GM21390 (cell line): ENCODE measurements around the gene KIF1B.
"Not testable (repeated sequence)": the region's sequence is repeated elsewhere in the genome, so short reads cannot be mapped to it uniquely, and the experiment has no call there.

Source experiments
- ATAC-seq: cut with Tn5 transposase; IDR thresholded peaks from one replicate; pipeline ENCODE4 v1.9.1; 2021; ENCODE audit not compliant: unreplicated experiment

The KIF1B gene

DNA sequence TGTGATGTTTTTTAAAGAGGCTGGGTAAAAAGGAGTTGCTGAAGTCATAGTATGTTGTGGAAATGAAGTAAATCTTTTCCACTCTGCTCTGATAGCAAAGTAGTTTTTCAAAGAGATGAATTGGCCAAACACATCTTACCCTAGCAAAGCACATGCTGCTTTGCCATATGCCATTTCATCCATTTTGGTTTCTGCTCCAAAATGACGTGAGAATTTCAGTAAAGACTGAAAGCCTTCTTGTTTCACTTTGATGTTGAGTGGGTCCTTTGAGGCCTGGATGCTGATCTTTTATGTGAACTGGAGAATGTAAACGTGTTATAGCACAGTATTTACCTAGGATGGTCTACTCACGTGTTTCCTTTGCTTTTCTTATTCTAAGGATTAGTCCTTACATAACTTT, 115.2 kb downstream of the KIF1B start:
- no peak for ATAC-seq

DNA sequence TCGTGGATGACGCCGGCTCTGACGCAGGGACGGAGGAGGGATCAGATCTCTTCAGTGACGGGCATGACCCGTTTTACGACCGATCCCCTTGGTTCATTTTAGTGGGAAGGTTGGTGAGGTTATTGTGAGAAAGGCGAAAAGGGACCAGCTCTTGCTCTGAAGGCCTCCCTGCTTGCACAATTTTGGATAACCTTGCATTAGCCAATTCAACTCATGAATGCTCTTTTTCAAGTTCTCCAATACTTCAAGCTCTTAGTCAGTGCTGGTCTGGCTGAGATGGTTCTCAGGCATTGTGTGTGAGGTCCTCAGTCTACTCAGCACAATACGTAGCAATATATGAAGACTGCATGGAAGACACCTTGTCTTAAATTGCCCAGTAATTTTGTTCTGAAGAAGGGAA, 115.9 kb downstream of the KIF1B start:
- no peak for ATAC-seq

DNA sequence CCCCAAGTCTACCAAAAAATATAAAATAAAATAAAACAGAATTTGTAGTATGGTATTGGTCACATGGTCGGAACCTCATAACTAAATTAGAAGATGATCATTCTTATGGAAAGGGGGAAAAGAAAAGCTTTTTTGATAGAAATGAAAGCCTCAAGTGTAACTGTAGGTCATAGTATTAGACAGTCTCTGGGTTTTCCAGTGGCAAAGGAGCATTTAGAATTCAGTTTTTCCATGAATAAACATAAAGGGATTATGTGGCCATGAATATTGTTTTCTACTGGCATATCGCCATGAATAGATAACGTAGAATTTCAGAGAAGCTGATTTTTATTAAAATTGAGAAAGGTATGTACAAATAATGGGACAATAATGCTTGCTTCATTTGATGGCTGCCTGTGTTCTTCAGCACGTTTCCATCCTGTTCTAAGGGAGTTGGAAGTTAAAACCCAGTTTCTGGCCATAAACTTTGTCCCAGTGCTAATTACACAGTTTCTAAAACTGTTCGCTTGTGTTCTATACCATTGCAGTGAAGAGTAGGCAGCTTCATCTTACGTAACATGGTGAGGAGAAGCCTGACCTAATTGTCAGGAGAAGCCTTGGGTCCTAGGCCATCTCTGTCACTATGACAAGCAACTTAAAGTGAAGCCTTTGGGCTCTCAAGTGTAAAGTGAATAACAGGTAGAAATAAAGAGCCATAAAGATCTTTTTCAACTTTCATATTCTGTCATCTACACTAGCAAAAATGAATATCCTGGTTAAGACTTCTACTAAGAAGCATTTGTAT, 118.0 kb downstream of the KIF1B start:
- ATAC-seq: no peak

DNA sequence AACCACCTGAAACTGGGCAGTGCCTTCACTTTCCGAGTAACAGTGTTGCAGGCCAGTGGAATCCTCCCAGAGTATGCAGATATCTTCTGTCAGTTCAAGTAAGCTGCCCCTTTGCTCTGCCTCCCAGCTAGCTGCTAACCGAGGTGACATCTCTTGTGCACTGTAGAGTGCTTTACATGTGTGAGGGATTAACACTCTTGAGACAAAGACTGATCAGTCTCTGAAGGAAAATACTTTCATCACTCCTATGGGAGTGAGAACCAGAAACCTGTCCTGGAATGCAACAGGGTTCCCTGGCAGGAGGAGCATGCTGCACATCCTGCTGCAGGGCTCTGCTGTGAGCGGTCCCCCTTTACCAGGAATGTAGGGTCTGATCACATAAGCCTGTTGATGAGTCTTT, 127.1 kb downstream of the KIF1B start:
- no peak for ATAC-seq

DNA sequence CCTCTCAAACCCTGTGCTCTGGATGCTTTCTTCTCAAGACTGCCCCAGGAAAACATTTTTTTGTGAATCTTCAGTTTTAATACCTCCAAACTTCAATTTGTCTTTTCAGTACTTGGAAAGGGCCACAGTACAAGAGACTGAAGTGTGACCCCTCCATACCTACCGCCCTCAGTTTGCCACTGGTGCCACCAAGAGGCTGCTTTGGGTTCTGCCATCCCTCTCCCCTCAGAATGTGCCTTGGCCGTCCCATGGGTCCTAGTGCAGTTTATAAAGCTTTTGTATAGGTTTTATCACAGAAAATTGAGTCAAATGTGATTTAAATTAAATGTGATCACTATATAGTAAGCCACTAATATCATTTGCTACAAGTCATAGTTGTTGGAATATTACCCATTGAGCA, 127.7 kb downstream of the KIF1B start:
- no peak for ATAC-seq

DNA sequence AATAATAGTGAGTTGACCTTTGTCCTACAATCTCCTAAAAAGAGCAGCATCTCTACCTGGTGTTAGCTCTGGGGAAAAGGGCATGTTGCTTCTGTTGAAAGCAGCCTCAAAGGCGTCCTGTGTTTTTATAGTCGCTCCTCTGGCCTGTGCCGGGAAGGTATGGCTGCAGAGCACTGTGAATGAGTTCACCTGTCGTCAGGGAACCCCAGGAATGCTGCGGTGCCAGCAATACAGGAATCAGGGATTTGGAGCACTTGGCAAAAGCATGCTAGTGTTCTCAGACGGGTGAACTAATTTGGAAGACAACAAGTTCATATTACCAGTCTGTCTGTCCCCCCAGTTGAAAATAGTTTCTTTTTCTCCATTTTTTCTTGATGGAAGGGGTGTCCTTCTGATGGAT, 128.2 kb downstream of the KIF1B start:
- no peak for ATAC-seq

DNA sequence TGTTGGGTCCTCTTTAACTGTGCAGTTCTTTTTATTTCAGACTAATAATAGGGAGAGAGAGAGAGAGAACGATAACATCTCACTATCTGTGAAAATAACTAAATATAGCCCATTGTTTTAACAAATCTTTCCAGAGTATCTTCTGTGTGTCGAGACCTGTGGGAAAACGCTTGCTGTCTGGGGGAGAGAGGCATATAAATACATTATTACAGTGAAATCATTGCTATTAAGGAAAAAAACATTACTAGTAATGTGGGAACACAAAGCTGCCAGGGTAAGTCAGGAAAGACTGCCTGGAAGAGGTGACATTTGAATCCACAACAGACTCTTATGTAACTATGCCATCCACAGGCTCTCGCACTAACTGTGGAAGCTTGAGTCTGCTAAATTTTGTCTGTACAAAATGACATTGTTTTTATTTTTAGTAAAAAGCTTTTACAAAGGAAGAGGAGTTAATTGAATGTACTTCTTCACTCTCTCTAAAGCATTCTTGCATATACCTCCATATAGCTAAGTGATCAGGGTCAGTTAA, 128.7 kb downstream of the KIF1B start:
- no peak for ATAC-seq

DNA sequence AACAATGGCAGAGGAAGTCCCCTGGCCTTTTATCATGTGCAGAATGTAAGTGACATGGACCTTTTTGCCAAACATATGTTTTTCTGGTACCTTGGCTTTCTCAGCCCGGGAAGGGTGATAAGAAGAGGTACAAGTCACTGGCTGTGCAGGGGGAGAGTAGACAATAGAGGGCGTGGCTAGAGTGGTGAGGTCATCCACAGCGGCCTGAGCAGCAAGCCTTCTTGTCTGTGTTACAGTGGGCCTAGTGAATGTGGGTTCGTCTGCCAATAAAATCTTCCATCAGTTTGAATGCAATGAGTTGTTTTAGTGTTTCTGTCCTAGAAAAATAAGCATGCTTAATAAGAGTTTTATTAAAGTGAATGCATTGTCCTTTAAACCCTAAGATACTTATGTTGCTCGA, 129.4 kb downstream of the KIF1B start:
- ATAC-seq: no peak

DNA sequence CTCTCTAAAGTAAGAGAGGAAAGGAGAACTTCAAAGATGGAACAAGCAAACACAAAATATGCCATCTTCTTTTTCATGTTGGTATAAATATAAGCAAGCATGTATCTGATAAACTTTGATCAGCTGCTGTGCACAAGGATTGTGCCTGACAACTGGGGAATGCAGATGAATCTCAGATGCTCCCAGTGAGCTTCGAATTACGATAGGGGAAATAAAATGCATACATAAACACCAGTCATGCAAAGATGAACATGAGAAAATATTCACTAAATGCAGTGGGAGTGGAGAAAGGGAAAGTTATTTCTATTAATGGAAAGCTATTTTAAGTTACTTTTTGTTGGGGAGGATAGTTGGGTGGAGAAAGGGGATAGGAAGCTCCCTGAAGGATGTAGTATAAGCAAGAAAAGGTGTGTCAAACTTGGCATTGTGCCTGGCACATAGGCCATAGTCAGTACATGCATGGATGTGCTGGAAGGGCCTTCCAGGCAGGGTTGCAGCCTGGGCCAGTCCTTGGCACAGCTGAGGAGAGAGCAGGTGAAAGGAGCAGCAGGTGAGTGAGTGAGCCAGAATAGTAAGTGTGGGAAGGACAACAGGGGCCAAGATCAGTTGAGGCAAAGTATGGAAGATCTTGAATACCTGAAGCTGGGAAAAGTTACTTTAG, 130.7 kb downstream of the KIF1B start:
- ATAC-seq: no peak

DNA sequence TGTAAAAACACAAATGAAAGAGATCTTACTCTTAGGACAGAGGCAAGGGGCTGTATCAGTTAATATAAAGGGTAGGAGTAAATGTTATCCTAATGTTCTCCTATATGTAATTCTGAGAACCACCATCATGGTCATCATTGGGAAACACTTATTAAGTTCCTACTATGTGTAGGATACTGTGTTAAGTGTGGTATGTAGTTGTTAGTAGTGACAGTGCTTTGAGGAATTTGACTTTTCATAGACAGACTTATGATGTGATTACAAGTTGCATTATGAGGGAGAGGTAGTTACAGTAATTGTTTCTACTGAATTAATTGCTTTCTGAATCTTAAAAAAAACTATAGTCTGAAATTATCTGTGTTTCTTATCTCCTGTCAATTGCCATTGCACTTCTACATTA, 136.7 kb downstream of the KIF1B start:
- no peak for ATAC-seq

DNA sequence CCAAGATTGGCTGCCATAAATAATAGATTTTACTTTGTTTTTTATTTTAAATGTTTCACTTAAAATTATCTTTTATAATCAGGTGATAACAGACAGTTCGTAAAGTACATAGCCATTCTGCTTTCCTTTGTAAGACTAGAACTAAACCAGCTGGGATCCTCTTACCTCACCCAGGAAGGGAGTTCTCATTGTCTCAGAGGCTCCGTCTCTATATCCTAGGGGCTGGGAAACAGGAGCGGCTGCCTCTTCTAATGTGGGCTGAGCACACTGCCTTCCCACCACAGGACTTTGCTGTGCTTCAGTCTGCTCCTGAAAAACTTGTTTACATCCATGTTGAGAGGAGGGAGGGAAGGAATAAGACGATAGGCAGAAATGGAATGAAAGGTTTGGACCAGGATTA, 142.9 kb downstream of the KIF1B start:
- no peak for ATAC-seq

DNA sequence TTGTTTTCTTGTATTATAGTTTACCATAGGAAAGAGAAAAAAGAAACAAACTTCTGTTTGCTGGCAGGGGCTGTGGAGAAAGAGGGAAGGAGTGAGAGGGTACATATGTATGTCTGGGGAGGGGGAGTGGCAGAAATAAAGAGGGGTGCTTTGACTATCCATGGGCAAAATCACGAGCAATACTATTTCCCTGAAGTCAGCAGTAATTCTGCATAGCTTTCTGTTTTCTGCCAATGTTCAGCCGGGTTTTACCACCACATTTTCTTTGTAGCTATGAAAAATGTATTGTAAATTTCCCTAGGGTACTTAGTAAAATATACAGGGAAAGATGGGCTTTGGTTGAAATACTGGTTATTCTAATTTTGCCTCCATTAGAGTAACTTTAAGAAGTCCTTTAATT, 143.3 kb downstream of the KIF1B start:
- ATAC-seq: no peak

DNA sequence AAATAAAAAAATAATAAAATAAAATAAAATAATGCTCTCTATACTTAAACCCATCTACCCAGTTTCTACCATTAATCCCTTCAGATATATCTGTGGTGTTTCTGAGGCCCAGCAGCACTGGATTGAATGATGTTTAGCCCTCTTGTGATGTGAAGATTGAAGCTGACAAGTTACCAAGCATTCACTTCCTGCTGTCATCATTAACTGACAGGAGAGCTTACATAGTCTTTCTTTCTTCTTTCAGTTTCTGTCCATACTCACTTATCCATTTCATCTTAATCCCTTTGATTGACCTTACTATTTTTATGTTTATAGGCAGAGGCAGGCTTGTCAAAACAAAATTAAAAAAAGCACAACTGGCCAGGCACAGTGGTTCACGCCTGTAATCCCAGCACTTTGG, 149.7 kb downstream of the KIF1B start:
- no peak for ATAC-seq

DNA sequence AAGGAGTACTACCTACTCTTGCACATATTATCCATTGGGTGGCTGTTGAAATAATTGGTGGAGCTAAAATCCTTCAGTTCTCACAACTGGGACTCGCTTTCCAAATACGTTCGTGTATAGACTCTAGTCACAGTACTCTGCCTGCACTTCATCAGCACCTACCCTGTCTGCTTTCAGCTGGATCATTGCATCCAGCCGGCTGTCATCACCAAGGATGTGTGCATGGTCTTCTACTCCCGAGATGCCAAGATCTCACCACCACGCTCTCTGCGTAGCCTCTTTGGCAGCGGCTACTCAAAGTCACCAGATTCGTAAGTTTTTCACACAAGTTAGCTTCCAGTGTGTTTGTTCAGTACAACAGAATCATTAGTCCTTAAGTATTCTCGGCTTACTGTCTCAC, 151.1 kb downstream of the KIF1B start:
- no peak for ATAC-seq

DNA sequence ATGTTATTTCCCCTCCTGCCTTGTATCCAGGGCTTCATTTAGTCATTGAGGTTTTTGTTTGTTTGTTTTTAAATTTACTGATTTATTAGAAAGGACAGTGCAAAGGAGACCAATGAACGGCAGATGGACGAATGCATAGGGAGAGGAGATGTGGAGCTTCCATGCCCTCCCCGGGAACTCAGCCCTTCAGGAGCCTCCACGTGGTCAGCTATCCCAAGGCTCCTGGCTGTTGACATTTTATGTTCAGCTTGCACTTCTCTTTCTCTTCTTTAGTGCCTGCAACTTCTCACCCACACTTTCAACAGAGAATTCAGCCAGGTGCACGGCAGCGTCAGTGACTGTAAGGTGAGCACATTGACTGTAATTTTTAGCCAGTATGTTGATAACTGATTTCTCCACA, 157.8 kb downstream of the KIF1B start:
- no peak for ATAC-seq

DNA sequence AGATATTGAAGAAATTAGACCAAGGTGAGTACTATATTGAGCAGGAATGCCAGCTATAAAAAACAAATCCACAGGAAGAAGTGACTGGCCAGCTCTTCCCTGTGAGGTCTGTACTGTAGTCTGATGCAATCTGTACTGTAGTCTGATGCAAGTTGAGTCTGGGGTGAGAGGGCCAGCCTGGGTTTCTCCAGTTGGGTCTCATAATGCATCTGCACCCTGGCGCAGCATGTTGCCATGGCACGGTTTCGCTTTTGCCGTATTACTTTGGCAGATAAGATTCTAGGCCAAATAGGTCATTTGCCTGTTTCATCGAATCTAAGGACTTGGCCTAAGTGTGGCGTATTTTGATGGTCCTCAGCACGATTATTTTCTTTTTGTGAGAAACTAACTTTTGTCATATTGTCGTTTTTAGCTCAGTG, 164.1 kb downstream of the KIF1B start:
- ATAC-seq: no peak

DNA sequence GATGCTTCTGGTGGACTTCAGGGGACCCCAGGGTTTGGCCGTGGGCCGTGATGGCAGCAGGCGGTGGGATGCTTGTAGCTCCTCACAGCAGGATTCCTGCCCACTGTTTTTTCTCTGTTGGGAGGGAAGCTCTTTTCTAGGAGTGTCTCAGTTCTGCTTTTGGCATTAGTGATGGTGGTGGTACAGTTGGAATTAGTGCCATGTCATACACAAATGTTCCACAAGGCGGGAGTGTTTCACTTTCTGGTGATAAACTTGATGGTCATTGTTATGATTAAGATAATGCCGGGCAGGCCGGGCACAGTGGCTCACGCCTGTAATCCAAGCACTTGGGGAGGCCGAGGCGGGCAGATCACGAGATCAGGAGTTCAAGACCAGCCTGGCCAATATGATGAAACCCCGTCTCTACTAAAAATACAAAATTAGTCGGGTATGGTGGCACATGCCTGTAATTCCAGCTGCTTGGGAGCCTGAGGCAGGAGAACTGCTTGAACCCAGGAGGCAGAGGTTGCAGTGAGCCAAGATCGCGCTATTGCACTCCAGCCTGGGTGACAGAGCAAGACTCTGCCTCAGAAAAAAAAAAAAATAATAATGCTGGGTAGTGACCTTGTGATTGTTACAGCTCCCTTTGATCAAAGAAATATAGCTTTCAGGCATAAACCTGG, 167.1 kb downstream of the KIF1B start:
- not testable (repeated sequence) for ATAC-seq

DNA sequence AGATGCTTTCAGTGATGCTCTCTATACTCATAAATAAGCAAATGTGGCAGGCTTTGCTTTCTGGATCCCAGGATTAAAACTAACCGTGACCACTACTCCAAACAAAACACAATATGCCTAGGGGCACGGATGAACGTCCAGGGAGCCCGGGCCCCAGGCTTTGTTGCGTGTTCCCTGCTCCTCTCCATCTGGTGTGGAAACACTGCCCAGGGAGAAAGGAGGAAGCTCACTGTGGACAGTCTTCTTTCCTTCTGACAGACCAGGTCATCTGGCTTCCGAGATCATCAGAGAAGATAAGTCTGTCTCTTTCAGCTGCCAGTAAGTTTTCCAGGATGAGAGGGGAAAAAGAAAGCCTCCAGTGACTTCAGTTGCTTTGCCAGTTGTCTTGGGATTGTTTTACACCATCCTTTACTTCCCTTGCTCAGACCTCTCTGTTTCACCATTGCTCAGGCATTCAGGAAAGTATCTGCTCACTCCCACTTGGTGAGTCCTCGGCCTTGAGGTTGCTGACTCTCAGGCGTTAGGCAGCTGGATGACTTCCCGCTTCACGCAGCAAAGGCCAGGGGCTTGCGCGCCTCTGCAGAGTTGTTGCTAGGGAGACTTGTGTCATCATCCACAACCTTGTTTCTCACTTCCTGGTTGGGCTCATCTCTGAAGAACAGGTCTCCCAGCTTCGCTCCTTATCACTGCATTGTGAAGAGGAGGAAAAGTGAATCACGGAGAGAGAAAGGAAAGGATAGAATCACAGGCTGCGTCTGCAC, 167.9 kb downstream of the KIF1B start:
- ATAC-seq: no peak

DNA sequence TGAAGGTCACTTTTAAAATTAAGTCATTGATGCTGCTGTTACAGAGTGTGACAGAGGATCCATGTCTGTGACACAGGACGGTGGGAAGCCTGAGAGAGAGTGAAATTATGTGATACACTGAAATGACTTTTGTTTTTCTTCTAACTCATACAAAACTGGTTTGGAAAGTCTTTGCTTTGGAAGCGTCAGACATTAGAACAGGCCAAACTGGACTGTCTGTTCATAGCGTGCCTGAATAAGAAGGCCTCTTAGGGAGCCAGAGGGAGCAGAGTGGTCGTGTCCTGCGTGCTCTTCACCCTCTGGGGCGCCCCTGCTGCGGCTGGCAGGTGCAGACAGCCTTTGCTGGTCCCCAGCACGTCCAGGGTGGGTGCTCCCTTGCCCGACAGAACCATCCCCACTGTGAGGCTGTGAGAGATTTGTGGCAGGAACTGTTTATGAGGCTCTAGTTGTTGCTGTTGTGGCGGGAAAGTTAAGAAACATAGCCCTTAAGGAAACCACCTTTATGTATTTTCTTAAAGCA, 168.8 kb downstream of the KIF1B start:
- no peak for ATAC-seq

DNA sequence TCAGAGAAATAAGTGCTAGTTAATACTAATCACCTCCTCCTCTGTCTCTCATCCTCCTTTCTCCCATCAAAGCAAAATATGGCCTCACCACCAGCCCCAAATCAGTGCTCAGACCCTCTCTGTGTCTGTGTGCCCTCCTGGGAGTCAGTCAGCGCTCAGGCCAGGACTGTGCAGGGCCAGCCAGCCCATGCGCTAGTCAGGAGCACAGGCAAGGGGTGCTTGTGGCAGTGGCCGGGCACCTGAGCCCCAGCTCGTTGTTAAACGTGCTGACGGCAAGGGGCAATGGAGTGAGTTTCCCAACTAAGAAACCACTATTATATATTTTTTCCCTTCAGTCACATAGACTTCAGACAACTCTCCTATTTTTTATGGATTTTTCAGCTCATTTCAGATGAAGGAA, 169.3 kb downstream of the KIF1B start:
- no peak for ATAC-seq
